Endothelial cell (in vitro differentiated cells): Measurements from ENCODE around the gene CPA5. TPM values are rescaled to one million over a fixed set of nuclear protein-coding genes. Genes with fewer than 3 reads are reported as not detected.
A peak's percentile ranks its signal among the peaks of the same experiment; 100 is the strongest.
"Not testable (repeated sequence)": the region's sequence is repeated elsewhere in the genome, so short reads cannot be mapped to it uniquely, and the experiment has no call there.

Experiments used
- DNase-seq: peaks from one replicate; pipeline ENCODE4 v3.0.0; 2021; ENCODE audit warnings: low spot score
- H3K27ac Mint-ChIP-seq: one replicate; pipeline ENCODE4 v1.8.0; 2021; ENCODE audit warnings: mixed read lengths, inconsistent platforms; ENCODE audit not compliant: unreplicated experiment
- H3K27me3 Mint-ChIP-seq: one replicate; pipeline ENCODE4 v1.8.0; 2021; ENCODE audit warnings: mild to moderate bottlenecking, moderate library complexity, mixed read lengths, inconsistent platforms; ENCODE audit not compliant: unreplicated experiment
- H3K36me3 Mint-ChIP-seq: one replicate; pipeline ENCODE4 v1.8.0; 2021; ENCODE audit warnings: mild to moderate bottlenecking, low read depth, mixed read lengths, inconsistent platforms; ENCODE audit not compliant: unreplicated experiment
- H3K4me1 Mint-ChIP-seq: one replicate; pipeline ENCODE4 v1.8.0; 2021; ENCODE audit warnings: mild to moderate bottlenecking, mixed read lengths, inconsistent platforms; ENCODE audit not compliant: unreplicated experiment
- H3K4me3 Mint-ChIP-seq: one replicate; pipeline ENCODE4 v1.8.0; 2021; ENCODE audit warnings: mild to moderate bottlenecking, mixed read lengths, inconsistent platforms; ENCODE audit not compliant: unreplicated experiment
- H3K9me3 Mint-ChIP-seq: one replicate; pipeline ENCODE4 v1.8.0; 2021; ENCODE audit warnings: mixed read lengths, inconsistent platforms; ENCODE audit not compliant: unreplicated experiment
- CTCF ChIP-seq: fragments of 200-600 bp; sonication (generic); IDR thresholded peaks from one replicate; pipeline ENCODE4 v1.5.0; 2021; ENCODE audit warnings: antibody characterized with exemption; ENCODE audit not compliant: unreplicated experiment
- total RNA-seq: library from RNA; stranded (reverse); fragmentation: NEBNext Ultra II Directional; extraction: Animal tissue kit (Norgen Biotek cat#: 25700); gene quantifications from one replicate; pipeline ENCODE4 v1.2.1, GENCODE V29; 2021; ENCODE audit not compliant: unreplicated experiment

The CPA5 gene
- total RNA-seq, 1 donor from 2014 or later, result not detected

- Mint-ChIP-seq H3K27me3 (peaks cover 3% of the 10 kb centered on the region), H3K4me3 (no peak overlapping the region), H3K9me3 (no peaks in the 10 kb centered on the region), H3K4me1 (peaks cover 16% of the 10 kb centered on the region), H3K27ac (no peak overlapping the region), H3K36me3 (no peaks in the 10 kb centered on the region)
- no peak for TF ChIP-seq CTCF
- no peak for DNase-seq
These were observed 25.4 kb downstream of the CPA5 start for GRCh38 chr7:130369831-130370550.

- DNase-seq, result no peak
- Mint-ChIP-seq H3K27ac (no peak overlapping the region), H3K36me3 (peaks cover under 1% of the 10 kb centered on the region), H3K9me3 (no peaks in the 10 kb centered on the region), H3K4me1 (peaks cover 16% of the 10 kb centered on the region), H3K27me3 (peaks cover 3% of the 10 kb centered on the region), H3K4me3 (no peak overlapping the region)
- no peak for TF ChIP-seq CTCF
These were observed 26.4 kb downstream of the CPA5 start for GRCh38 chr7:130371046-130371445.

- Mint-ChIP-seq H3K4me3 (no peak overlapping the region), H3K9me3 (no peaks in the 10 kb centered on the region), H3K27ac (no peak overlapping the region), H3K36me3 (peaks cover 7% of the 10 kb centered on the region), H3K27me3 (peaks cover 3% of the 10 kb centered on the region), H3K4me1 (peaks cover 16% of the 10 kb centered on the region)
- TF ChIP-seq CTCF, result no peak
- no peak for DNase-seq
These were observed 28.0 kb downstream of the CPA5 start for GRCh38 chr7:130372402-130373165.

GRCh38 chr7:130374507-130374906 lies 29.9 kb downstream of the CPA5 start:
- Mint-ChIP-seq H3K4me1 (peaks cover 9% of the 10 kb centered on the region), H3K36me3 (peaks cover 7% of the 10 kb centered on the region)

GRCh38 chr7:130376461-130376860 lies 31.8 kb downstream of the CPA5 start:
- H3K4me1 Mint-ChIP-seq, H3K36me3 Mint-ChIP-seq, DNase-seq, H3K27me3 Mint-ChIP-seq, H3K9me3 Mint-ChIP-seq, H3K27ac Mint-ChIP-seq: not testable (repeated sequence)
- peak overlapping the region; percentile 17 for H3K4me3 Mint-ChIP-seq

More at GRCh38 chr7:130374507-130374906, 29.9 kb downstream of the CPA5 start:
- Mint-ChIP-seq H3K9me3 (no peaks in the 10 kb centered on the region), H3K27me3 (peaks cover 9% of the 10 kb centered on the region), H3K27ac (no peak overlapping the region), H3K4me3 (no peak overlapping the region)
- no peak for TF ChIP-seq CTCF
- no peak for DNase-seq
